HG03354 (cell line): Measurements from ENCODE around the gene PPP1R9B.
A peak's percentile ranks its signal among the peaks of the same experiment; 100 is the strongest.

Source experiments
- ATAC-seq: cut with Tn5 transposase; IDR thresholded peaks from one replicate; pipeline ENCODE4 v1.9.1; 2021; ENCODE audit warnings: mild to moderate bottlenecking; ENCODE audit not compliant: unreplicated experiment, poor library complexity, severe bottlenecking

PPP1R9B gene

DNA sequence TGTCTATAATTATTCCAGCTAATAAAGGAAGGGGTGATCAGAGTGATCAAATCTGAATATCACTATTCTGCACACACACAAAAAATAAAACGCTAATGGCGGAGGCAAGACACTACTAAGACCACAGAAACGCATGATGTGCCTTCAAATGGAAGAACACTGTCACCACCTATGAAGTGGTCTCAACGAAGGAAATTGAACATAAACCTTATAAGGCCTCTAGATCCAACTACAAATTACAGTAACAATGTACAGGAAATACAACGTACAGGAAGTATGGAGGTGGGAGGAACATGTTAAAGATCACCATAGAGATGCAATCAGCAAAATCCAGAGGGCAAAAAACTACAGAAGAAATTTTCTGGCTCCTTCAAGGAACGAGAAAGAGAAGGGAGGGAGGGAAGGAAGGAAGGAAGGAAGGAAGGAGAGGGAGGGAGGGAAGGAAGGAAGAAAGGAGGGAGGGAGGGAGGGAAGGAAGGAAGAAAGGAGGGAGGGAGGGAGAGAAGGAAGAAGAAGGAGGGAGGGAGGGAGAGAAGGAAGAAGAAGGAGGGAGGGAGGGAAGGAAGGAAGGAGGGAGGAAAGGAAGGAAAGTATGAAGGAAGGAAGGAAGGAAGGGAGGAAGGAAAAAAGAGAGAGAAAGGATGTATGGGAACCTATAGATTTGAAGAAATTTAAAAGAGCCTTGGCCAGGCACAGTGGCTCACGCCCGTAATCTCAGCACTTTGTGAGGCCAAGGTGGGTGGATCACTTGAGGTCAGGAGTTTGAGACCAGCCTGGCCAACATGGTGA lies 12.2 kb upstream of the PPP1R9B start:
- no peak for ATAC-seq

DNA sequence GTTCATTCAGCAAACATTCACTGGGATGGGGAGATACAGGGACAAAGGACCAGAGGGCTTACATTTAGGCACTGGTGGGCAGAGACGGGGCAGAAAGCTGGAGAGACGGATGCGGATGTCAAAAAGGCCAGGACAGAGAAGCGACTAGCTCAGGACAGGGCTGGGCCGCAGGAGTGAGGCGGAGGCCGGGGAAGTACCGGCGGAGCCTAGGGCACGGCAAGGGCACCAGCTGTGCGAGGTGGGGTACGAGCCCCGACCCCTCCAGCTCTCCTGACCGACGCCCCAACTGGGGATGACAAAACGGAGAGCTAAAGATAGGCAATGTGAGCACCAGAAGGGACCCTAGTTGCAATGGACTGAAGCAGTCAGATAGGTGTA lies 11.4 kb upstream of the PPP1R9B start:
- no peak for ATAC-seq

DNA sequence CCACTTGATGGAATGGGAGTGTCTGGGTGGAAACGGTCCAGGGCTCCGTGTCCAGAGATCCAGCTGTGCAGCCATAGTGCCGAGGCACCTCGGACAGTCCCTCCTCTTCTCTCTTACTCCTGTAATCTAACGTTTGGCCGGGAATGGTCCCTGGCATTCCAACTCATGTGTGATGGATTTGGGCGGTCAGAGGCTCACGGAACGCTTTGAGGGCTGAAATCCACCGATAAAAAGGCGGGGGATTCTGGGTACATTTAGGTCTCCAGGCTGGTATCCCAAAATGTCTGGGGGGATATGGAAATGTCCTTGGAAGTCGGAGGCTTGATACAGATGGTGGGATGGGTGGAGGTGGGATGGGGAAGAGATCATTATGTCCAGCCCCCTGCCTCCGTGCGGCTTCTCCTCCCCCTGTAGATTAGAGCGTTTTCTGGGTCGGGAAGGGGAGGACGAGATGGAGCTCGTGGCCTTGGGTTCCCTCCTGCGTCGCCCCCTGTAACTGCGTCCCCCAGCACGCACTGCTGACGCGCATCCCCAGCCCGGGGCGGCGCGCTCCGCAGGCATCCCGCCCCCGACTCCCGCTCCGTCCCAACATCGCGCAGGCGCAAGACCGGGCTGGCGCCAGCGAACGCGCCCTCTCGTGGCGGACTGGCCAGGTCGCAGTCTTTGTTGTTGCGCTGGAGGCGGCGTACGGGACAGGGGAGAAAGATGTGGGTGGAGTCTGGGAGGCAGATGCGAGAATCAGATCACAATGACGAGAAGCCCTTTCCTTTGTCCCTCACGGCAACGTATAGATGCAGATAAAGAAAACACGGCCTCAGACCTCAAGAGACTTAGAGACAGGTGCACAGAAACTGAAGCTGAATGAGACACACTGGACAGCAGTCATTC lies 10.8 kb upstream of the PPP1R9B start:
- peak; percentile 90 for ATAC-seq

DNA sequence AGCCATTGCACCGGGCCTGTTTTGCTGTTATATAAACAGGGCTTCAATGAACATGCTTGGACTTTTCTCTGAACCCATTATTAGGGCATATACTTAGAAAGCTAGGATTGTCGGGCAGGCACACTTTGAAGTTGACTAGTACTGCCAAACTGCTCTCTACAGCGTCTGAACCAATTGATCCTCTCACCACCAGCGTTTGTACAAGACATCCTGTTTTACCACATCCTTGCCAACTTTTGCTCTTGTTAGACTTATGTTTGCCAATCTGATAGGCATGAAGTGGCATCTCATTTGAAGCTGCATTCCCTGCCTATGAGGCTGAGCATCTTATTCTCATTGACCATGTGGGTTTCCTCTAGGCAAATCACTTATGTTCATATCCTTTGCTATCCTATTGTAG lies 7.4 kb upstream of the PPP1R9B start:
- no peak for ATAC-seq

DNA sequence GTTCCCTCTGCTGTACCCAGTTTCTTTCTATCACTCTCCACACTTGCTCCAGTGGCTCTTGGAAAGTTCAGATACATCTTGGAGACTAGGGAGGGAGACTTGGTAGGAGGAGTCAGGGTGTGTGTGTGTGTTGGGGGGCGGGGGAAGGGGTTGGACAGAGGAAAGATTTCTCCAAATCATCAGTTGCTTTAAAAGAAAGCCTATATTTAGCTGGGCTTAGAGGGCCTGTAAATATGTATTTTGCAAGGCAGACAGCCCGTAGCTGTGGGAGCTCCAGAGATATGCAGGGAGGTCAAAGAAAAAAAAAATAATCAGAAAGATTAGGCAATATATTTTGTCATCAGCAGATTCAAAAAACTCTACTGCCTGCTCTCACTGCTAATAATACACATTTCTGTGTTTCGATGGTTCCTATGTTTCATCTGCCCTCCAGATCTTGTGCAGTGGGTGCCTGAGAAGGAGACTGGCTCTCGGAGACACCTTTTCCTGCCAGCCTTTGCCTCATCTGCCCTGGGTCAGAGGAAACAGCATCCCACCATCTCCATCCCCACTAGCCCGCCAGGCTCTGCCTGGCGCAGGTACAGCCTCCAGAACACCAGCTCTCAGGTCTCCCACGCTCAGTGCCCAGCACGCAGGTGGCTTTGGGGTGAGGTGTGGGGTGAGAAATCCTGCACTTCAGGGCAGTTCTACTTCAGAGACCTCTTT lies 4.8 kb upstream of the PPP1R9B start:
- no peak for ATAC-seq

DNA sequence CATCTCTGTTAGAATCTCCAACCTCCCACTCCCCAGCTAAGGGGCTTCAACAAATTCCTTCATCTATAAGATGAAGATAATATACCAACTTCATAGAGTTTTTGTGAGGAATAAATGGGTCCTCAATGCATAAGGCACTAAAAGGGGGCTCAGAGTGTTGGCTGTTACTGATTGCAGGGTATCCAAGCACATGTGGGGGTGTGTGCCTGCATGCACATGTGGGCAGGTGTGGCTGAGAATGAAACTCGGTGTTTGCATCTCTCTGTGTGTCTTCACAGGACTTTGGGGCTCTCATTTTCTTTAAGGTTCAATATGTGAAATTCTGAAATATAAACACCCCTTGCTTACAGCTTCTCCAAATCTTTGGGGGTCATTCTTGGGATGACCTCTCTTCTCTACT lies 4.1 kb upstream of the PPP1R9B start:
- peak; percentile 29 for ATAC-seq

DNA sequence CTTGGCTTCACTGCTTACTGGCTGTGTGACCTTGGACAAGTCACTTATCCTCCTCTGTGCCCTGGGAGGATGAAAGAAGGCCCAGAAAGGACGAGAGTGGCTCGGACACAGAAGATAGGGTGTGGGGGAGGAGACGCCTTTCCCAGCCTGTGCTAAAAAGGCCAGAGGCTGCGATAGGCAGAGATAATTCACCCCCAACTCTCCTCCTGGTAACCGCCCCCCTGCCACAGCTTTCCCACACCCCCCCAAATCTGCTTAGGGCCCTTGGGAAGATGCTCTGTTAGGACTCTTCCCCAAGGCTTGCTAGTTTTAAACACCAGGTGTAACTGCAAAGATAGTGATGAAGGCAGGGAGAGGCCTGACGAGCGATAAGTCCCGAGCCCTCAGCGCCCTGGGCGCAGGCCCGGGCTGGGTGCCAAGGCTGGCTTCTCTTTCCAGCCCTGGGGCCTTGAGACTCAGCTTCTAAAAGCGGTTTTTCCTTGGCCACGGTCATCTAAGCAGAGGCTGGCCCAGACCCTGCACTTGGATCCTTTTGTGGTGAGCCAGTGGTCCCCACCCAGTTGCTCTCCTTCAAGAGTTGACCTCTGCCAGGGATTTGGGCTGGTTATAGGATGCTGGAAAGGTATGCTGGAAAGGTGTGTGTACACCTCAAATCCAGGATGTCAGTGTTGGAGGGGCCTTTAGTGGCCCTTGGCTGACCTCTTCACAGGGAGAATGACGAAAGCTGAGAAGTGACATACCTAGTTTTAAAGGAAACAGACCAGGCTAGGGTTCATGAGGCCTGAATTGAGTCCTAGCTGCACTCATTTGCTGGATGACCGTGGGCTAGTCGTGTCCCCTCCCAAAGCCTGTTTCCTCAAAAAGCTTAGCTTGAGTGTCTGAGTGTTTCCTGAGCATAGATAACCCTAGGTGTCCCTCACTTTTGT lies 3.4 kb upstream of the PPP1R9B start:
- no peak for ATAC-seq

- ATAC-seq = no peak
Measured at GRCh38 chr17:50152736-50153135, 2.3 kb upstream of the PPP1R9B start.

GRCh38 chr17:50151937-50152547 lies 1.6 kb upstream of the PPP1R9B start:
- peak; percentile 33 for ATAC-seq

DNA sequence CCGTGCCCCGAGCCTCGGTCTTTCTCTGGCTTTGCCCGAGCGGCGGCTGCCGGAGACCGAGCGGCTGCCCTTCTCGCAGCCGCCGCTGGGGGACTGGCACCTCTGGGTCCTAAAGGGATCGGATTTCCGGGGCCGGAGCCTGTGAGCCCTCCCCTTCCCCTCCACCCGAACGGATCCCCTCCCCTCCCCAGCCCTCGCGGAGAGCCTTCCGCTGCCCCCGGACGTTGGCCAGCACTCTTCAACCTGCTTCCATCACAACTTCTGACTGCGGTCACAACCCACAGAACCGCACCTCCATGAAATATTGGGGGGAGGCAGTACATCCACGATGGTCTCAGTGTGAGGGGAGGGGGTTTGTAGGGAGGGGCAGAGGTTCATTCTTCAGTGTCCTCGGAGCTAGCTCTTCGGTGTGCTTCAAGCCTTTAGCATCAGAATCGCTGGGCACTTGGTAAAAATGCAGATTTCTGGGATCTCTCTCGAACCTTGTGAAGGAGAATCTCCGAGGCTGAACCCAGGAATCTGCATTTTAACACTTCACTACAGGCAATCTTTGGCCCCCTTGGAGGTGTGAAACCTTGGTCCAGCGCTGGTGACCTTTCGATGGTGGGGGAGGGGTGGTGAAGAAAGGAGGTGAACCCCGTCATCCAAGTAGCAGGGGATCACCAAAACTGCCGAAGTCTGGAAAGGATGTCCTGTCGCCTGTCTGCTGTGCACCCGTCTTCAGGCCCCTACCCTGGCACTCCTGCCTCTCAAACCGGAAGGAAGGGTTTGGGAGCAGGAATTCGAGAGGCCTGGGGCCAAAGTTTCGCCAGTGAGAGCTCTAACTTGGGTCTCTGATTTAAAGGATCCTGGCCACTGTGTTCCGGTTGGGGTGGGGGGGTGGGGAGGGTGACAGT lies 812 bp upstream of the PPP1R9B start:
- ATAC-seq = peak; percentile 52

DNA sequence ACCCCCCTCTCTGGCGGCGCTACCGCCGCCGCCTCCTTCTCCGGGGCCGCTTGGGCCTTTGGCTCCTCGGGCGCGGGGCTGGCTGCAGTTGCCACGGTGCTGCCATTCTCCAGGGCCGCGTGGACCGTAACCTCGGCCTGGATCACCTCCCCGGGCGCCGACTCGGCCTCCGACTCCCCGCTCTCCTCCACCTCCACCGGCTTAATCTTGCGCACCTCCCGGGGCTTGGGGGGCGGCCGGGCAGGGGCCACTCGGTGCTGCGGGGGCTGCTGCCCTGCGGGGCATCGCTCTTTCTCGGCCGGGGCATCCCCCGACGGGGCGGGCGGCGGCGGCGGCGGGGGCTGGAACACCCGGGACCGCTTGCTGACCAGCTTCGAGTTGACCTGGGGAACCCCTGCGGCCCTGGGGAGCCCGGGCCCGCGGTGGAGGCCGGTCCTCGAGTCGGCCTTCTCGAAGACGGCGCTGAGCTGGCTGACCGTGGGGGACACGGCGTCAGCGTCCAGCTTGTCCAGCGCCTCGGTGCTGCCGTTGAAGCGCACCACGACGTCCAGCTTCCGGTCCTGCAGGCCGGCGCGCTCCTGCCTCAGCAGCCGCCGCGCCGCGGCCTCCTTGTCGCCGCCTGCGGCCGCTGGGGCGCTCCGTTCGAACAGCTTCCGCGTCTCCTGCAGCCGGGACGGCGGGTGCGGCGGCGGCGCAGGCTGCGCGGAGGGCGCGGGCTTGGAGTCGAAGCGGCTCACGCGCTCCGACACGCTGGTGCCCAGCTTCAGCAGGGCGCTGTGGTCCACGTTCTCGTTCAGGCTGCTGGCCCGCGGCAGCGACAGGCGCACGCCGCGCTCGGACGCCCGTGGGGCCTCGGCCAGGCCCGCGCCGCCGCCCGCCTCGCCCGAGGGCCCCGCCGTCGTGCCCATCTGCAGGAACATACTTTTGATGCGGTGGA lies 792 bp downstream of the PPP1R9B start:
- no peak for ATAC-seq

- ATAC-seq = no peak
Measured at GRCh38 chr17:50149091-50149416, 1.4 kb downstream of the PPP1R9B start.

- ATAC-seq = peak; percentile 34
Measured at GRCh38 chr17:50148226-50149090, 2.0 kb downstream of the PPP1R9B start.

DNA sequence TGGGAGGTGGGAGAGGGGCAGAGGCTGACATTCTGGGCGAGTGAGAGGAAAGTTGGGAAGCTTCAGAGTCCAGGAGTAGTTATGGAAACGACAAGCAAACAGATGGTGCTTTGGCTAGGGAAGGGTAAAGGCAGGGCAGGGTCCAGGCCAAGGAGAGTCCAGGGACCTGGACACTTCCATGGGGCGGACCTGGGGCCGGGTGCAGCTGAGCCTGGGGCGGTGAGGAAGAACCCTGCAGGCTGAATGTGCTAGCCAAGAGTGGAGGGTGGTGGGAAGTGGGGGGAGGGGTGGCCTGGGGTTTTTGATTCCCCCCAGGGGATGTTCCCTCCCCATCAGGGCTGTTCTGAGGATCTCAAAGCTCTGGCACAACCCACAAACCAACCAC lies 2.6 kb downstream of the PPP1R9B start:
- no peak for ATAC-seq

GRCh38 chr17:50146927-50147665 lies 3.4 kb downstream of the PPP1R9B start:
- no peak for ATAC-seq
